Bone marrow (tissue), 2 donors: ENCODE measurements around the gene RNLS.
A peak's percentile ranks its signal among the peaks of the same experiment; 100 is the strongest.
"Not testable (repeated sequence)": the region's sequence is repeated elsewhere in the genome, so short reads cannot be mapped to it uniquely, and the experiment has no call there.

Source experiments
- DNase-seq, 2 donors: peaks; one replicate each; lab custom pipeline; 2025; lab: John Stamatoyannopoulos, UW

Gene RNLS

DNA sequence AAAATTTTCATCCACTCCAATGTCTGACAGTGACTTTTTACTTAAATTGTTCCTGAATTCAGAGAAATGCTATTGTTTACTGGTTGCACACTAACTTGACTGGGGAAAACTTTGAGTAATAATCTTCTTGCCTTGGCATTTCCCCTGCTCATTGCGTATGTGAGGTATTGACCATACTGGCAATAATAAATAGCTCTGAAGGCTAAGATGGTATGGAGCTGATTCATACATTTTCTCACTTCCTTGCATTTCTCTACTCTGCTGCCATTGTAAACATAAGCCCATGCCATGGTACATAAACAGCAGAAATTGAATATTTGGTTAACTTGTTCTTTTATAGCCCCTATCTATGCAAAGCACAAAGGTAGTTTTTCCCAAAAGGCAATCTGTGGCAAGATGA is 290.0 kb downstream of the RNLS start:
- no peak for DNase-seq

DNA sequence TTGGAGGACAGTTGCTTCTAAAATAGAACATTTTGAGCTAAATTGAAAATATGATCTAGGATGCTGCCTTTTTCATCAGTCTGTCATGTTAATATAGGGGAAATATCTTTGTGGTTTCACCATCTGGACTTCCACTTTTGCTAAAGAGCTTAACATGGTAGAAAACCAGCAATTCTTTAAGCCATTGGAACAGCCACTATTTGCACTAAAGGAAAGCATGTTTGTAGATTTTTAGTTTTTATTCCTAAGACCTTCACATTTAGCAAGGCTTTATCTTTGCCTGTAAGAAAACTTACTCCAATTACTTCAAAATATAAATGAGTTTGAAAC is 291.0 kb downstream of the RNLS start:
- no peak for DNase-seq

DNA sequence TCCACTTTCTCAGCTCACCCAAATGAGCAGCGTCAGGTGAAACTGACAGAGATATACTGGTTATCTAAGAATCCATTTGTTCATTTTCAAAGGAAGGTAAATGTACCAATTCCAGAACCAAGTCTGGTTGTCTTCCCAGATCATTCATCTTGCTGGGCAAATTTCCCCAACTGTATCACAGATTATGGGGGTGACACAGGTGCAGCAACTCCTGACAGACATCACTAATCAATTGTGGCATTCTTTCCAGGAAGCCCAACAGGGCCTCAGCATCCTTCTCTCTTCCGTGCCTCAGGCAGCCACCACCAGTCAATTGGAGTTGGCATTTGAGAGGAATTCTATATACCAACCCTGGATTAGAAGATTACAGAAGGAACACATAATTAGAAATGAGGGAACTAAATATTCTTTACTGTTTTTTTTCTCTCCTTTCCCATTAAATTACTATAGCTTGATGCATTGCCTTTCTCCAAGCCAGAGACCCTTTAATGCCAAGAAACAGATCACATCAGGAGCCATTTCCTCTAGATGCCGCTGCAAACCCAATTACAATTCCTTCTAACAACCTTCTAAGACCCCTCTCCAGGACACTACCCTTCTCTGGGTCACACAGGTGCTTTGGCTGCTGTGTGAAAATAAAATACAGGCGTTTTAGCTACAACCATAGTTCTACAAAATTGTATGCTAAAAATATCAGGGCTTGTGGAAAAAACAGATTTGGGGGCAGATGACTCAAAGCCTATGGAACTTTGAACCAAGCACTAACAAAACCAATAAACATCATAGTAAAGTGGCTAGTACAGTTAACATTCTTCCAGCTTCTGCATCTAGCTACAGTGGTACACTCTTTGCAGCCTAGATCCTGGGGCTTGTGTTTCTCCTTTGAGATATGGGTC is 291.6 kb downstream of the RNLS start:
- DNase-seq: peak in 1 of 2 donors; percentile 7

DNA sequence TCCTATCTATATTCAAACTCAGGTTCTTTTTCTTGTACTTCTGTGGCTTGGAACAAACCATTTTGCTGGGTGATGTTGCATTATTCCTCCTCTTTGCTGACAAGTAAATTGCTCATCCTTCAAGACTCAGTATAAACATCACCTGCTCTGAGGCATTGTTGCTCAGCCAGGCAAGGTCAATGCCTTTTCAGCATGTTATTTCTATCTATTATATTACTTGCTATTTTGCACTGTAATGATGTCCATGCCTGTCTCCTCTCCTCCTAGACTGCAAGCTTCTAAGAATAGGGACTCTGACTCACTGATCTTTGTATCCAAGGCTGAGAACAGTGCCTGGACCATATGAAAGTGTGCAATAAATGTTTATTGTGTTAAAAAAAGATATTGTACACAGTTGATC is 293.8 kb downstream of the RNLS start:
- no peak for DNase-seq

DNA sequence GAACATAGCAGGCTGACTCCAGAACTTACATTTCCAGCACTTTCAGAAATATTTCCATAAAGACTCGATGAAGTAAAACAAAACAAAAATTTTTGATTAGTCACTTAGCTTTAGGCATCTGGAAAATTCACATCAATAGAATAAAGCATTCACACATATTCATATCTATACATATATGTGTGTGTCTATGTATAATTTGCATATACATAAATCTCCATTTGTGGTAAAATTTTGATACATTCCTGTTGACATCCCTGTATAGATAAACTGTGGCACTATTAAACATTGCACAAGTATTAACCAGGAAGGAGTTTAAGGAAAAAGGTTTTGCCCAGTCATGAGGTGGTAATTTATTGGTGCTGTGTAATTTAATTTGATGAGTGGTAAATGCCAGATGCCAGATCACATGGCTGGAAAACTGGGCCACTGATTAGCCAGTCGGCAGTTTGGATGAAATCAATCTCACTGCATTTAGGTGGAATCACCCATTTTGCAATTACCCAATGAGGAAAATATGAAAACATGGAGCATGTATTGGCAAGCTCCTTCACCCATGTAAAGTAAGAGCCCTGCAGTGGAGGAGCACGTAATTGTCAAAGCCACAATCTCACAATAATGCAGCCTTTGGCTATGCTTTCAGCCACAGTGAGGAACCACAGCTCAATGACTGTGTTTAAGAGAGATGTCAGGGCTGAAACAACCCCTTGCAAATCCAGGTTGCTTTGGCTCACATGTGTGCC is 294.6 kb downstream of the RNLS start:
- DNase-seq: no peak

DNA sequence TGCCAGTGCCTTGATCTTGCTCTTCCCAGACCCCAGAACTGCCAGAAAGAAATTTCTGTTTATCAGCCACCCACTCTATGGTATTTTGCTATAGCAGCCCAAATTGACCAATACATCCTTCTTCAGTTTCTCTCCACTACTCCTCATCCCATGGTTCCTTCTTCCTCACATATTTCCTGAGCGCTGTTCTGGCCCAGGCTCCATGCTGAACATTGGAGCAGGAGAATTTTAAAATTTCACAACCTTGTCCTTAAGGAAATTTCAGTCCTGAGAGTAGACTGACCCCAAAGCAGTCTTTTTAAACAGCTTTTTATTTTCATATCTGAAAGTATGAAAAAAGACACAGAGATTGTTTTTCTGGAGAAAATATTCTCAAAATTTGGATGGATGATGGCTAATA is 297.1 kb downstream of the RNLS start:
- no peak for DNase-seq

DNA sequence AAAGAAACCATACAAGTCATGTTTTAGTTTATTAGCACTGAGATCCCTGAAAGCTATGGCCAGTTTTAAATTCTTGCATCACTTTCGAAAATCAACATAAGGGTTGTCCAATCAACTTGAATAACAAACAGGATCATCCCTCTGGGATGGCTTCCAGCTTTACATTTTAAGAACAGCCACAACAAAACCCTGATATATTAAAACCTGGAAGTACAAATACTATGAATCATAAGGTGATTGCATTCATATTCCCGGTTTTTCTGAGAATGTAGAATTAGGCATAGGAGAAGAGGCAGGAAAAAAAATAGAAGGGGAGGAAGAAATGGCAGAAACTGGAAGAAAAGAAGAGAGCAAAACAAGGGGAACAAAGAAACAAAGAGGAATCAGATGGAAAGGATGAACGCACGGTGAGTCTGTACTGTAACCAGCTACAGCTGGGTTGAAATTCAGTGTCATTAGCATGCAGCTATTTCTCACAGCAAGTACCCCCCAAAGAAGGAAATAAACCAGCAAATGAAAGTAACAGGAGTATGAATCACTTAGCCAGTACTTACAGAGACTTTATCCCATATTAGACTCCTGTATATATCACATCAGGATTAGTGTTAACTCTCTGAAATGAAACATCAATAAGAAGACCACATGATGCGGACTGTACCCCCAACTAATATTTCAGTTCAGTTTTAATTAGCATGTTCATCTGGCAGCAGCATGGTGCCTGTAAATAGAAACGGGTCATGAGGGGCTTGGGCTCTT is 301.3 kb downstream of the RNLS start:
- DNase-seq: peak in 1 of 2 donors; percentile 83

DNA sequence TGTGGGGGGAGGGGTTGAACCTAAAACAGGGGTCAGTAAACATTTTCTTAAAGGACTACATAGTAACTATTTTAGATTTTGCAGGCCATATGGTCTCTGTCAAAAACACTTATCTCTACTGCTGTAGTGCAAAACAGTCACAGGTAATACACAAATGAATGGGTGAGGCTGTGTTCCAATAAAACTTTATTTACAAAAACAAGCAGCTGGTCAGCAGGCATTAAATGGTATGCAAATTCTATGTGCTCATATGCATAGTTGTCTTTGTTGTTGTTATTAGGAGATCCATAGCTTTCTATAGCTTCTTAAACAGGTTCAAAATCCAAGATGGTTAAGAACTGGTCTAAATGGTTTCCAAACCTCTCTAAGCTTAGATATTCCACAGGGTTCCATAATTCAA is 302.6 kb downstream of the RNLS start:
- DNase-seq: no peak

DNA sequence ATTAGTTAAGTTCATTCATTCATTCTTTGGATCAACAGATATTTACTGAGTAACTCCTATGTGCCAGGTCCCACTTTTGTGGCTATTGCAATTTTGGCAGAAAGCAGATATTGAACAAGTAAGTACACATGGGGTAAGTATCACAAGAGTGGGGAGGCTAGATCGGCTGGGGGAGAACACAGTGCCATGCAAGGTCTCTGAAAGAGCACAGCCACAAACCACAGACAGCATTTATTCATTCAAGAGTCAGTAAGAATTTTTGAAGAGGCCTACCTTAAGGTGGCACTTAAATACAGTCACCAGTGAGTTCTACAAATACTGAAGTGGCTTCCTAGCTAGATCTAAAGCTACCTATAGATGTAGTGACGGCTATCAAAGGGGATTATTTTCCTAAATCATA is 304.2 kb downstream of the RNLS start:
- DNase-seq: no peak

DNA sequence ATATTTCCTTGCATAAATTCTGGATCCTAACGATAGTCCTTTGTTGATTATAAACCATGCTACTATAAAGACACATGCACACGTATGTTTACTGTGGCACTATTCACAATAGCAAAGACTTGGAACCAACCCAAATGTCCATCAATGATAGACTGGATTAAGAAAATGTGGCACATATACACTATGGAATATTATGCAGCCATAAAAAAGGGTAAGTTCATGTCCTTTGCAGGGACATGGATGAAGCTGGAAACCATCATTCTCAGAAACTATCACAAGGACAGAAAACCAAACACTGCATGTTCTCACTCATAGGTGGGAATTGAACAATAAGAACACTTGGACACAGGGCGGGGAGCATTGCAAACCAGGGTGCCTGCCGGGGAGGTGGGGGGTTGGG is 306.2 kb downstream of the RNLS start:
- not testable (repeated sequence) for DNase-seq

DNA sequence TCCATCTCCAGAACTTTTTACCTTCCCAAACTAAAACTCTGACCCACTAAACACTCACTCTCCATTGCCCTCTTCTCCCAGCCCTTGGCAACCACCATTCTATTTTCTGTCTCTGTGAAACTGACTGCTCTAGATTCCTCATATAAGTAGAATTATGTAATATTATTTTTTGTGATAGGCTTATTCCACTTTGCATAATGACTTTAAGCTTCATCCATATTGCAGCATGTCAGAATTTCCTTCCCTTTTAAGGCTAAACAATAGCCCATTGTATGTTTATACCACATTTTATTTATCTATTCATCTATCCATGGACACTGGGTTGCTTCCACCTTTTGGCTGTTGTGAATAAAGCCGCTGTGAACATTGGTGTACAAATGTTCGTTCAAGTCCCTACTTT is 308.8 kb downstream of the RNLS start:
- DNase-seq: no peak

DNA sequence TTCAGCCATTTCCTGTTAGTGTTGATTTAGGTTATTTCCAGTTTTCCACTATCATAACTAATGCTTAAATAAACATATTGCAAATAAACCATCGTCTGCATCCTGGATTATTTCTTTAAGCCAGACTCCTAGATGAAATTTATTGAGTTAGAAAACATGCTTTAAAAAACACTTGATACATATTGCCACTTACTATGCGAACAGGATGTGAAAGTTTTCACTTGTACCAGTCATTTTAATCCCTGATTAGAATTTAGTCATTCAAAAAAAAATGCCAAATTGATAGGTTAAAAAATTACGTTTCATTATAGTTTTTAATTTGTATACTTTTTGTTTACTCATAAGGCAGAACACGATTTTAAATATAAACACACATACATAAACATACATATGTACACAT is 309.6 kb downstream of the RNLS start:
- no peak for DNase-seq

DNA sequence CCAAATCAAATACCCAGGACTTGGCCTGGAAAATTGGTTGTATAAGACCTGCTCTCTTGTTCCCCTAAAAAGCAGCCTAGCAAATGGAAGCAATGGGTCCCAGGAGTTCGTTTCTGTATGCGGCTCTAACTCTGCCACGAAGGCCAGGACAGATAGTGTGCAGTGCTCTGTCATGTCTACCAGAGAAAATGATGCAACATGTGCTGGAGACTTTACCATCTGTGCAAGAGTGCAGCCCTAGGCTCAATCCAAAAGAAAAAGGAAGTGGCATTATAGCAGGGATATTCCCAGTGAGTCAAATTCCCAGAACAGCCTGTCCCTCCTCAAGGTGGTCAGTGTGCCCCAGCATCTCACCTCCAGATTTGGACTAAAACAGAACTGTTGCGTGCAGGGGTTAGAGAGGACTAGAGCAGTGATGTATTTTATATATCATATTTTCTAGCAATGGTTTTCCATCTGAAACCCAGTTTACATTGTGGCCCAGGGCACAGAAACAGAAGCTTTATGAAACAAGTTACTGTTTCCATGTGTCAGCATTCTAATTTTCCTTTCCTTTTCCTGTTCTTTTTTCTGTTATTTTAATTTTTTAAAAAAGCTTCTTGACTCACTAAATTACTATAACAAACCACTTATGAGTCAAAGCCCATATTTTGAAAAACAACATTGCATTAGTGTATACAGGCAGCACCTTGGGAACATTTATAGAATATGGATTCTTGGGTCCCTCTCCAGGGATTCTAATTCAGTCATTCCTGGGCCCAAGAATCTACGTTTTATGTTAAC is 311.2 kb downstream of the RNLS start:
- peak; percentile 26 to 31 for DNase-seq

DNA sequence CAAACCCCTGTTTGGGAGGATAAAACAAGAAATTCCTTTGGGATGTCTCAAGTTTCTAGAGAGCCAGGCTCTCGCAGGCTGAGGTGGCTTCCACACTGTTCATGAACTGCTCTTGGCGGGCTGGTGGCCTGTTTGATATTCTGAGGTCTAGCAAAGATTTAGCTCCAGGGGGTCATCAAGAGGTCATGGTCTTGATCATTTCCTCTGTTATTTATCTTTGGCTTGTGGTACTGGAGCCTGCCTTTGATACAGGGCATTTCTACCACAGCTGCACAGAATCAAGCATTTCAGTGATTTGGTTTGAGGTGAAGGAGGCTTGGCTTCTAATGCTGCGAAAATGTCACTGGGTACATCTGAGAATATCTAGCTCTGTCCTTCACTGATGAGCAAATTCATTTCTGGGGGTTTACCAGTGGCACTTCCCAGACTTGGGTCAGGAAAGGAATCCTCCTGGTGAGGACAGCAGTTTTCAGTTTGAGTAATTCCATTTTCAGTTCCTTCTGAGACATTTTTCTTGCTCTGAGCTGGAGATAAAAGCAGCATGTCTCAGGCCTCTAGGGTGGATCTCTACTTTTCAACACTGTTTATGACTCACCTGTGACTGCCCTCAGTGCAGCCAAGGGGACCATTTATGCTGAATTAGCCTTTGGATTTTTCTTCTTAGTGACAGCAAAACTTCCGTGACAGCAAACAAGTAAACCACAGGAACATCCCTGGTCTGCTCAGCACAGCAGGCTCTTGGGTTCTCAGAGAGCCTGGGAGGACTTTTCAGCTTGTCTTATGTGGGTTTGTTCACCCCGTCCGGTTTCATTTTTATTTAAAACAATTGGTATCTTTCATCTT is 312.0 kb downstream of the RNLS start:
- DNase-seq: peak; percentile 11 to 22

DNA sequence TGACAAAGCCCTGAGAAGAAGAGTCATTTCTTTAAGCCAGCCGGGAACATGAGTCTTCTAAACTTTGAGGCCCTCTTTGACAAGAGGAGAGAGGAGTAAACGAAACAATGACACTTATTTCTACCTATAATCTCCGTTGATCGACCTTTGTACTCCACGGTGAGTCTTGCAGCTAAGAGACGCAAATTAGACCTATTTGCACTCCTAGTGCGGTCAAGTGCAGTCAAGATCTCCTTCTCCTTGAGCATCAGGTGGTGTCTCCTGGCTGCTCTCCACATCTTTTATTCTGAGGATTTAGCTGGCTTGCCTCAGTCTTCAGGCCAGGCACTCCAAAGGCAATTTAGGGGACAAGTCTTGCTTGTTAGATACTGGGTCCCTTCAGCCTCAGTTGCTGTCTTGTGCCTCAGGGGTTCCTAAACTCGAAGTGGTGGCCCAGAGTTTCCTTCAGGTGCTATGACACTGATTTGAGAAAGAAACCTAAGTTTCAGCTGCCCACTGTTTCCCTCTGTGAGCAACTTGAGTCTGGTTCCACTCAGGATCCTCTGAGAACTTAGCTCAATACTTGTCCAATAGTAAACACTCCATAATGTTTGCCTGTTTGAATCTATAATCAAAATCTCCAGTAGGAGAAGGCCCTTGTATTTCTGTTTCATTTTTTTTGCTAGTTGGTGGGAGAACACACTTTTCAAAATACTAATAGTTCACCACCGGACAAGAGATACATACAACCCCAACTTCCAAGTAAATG is 312.9 kb downstream of the RNLS start:
- DNase-seq: no peak

DNA sequence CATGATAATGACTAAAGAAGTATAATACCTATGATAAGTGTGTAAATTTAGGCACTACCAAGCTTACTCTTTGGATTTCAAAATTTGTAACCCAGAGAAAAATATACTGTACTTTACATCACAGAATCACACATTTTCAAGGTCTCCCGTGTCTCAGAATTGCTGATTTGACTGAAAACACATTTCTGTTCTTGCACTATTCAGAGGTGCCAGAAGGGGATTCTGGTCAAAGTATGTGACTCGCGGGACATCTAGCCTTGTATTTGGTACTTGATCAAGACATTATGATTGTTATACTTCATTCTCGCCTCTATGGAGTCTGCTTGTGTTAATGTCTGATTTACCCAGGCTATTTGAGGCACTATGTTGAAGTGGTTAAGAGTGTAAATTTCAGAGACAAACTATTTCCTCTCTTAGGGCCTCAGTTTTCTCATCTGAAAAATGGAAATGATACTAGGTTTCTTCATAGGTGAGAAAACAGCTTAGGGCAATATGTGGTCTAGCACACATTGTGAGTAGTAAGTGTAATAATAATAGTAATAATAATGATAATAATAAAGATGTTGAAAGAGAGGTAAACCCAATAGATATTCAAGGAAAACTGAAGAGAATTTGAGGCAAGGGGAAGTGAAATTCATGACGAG is 320.4 kb downstream of the RNLS start:
- no peak for DNase-seq

DNA sequence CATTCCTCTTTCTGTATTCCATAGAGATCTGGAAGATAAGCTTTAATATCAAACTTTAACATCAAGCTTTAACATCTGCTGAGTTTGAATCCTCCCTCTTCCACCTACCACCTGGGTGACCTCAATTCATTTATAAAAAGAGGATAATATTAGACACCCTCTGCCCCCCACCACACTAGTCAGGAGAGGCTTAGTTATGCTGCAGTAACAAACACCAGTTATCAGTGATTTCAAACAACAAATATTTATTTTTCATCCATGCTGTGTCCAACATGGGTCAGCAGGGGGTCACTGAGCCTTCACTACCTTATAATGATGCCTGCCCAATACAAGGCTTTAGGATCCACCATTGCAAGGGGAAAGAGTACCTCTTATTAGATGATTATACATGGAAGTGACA is 322.0 kb downstream of the RNLS start:
- no peak for DNase-seq

DNA sequence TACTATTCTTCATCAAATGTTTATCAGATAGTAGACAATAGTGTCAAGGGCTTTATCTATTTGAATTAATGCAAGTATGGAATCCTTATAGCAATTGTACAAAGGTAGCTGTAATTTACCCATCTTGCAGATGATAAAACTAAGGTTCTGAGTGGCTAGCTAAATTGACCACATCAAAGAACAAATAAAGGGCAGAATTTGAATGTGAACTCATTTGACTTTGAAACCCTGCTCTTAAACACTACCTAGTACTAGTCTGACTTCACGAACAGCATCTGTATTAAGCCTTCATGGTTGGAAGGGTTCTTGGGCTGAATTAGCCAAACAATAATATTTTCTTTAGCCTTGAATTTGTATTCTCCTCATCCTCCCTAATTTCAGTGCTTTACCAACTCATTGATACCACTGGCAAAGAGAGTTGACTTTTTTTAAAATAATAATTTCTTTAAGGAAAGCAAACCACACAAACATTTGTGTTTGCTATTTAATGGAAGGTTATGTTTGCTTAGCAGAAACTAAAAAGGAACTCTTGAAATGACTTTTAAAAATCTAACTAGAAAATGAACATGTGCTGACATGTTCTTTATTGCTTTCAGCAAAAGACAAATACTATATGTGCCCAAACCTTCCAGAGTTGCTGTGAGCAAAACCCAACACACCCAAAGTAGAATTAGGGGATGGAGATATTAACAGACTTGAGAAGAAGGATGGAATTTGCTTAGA is 322.6 kb downstream of the RNLS start:
- DNase-seq: no peak

DNA sequence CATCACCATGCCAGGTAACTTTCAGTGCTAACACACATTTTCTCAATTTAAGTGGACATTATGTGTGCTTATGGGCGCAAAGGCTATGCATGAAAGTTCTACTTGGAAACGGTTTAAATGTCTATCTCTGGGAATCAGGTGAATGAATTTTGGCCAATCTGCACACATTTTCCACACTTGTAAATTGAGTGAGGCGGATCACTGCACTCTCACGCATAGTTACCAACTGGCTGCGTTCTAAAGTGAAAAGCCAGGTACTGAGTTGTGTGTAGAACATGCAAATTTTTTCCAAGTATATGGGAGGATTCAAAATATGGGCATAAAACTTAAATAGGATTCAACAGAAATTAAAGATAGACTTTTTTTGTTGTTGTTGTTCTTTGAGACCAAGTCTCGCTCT is 323.7 kb downstream of the RNLS start:
- no peak for DNase-seq
